Endothelial cell of umbilical vein (primary cell): ENCODE results near the gene XIAP. TPM values are rescaled to one million over a fixed set of nuclear protein-coding genes. Genes with fewer than 3 reads are reported as not detected.

ENCODE experiments used
- BruUV-seq: library from RNA; stranded (reverse); fragments of 400-500 nt; replicated peaks from 2 replicates; lab custom pipeline; 2021; lab: Mats Ljungman, UMichigan
- CTCF ChIA-PET: fragments of 300-600, 350-600 bp; sonication (Branson Sonifier 250); formaldehyde crosslinking; loops from one replicate; lab custom pipeline; 2021; ENCODE audit warnings: antibody characterized with exemption, inconsistent platforms; lab: Charles Lee
- POLR2A ChIA-PET: fragments of 300-600, 350-600 bp; sonication (Branson Sonifier 250); formaldehyde crosslinking; loops from one replicate; lab custom pipeline; 2021; ENCODE audit warnings: antibody characterized with exemption, inconsistent platforms; lab: Charles Lee
- DNase-seq: peaks from one replicate; pipeline ENCODE4 v3.0.0-alpha.2; 2011; ENCODE audit warnings: low read depth, low spot score
- FAIRE-seq: peaks from 2 replicates; lab custom pipeline; 2011; peaks lifted over from hg19 to GRCh38; lab: Jason Lieb, UNC
- H2AFZ ChIP-seq: 2 replicates; pipeline ENCODE4 v1.6.0; 2012; ENCODE audit warnings: low read depth, low read length, control low read depth, inconsistent platforms
- H3K27ac ChIP-seq: 2 replicates; pipeline ENCODE4 v1.5.1; 2011; ENCODE audit warnings: low read depth, mild to moderate bottlenecking, control low read depth, low read length, moderate library complexity; ENCODE audit not compliant: insufficient read depth
- H3K27me3 ChIP-seq, 2 experiments: 2 replicates each; pipeline versions ENCODE4 v1.6.0 to v1.6.1; 2011; ENCODE audit warnings: low read length in 2 of 2, mixed read lengths in 1 of 2; ENCODE audit not compliant: control insufficient read depth in 2 of 2, insufficient read depth in 2 of 2
- H3K36me3 ChIP-seq, 2 experiments: 2 replicates in 1 of 2; 3 replicates in 1 of 2; pipeline ENCODE4 v1.5.1; 2011; ENCODE audit warnings: low read length in 2 of 2, mild to moderate bottlenecking in 1 of 2, moderate library complexity in 1 of 2; ENCODE audit not compliant: control insufficient read depth in 2 of 2, insufficient read depth in 2 of 2; ENCODE audit errors: extremely low read depth in 1 of 2
- H3K4me1 ChIP-seq: 3 replicates; pipeline ENCODE4 v1.5.1; 2011; ENCODE audit warnings: mild to moderate bottlenecking, low read length; ENCODE audit not compliant: control insufficient read depth, insufficient read depth; ENCODE audit errors: extremely low read depth
- H3K4me2 ChIP-seq: 2 replicates; pipeline ENCODE4 v1.6.1; 2011; ENCODE audit warnings: low read length, control low read depth, mixed read lengths; ENCODE audit not compliant: insufficient read depth
- H3K4me3 ChIP-seq, 3 experiments: fragments of 200-600 bp in 1 of 3; sonication (generic), shearing (Covaris generic) in 1 of 3; replicated peaks in 1 of 3; 2 replicates each; pipeline ENCODE4 v1.5.1; 2011 to 2016; ENCODE audit warnings: control low read depth in 3 of 3, low read length in 3 of 3, mild to moderate bottlenecking in 2 of 3, inconsistent platforms in 1 of 3, low read depth in 1 of 3, moderate library complexity in 1 of 3; ENCODE audit not compliant: insufficient read depth in 1 of 3
- H3K79me2 ChIP-seq: 2 replicates; pipeline ENCODE4 v1.6.0; 2012; ENCODE audit warnings: low read length, inconsistent platforms; ENCODE audit not compliant: control insufficient read depth, insufficient read depth
- H3K9ac ChIP-seq: replicated peaks from 2 replicates; pipeline ENCODE3; 2011; ENCODE audit warnings: low read length, control low read depth; ENCODE audit not compliant: insufficient read depth; ENCODE audit errors: extremely low read depth
- H3K9me1 ChIP-seq: replicated peaks from 3 replicates; pipeline ENCODE4 v1.6.0; 2011; ENCODE audit warnings: mild to moderate bottlenecking, low read length; ENCODE audit not compliant: control insufficient read depth, insufficient read depth; ENCODE audit errors: extremely low read depth
- H3K9me3 ChIP-seq: replicated peaks from 2 replicates; pipeline ENCODE4 v1.5.1; 2012; ENCODE audit warnings: low read length, inconsistent platforms; ENCODE audit not compliant: control insufficient read depth, insufficient read depth
- H4K20me1 ChIP-seq: replicated peaks from 2 replicates; pipeline ENCODE3; 2011; ENCODE audit warnings: mild to moderate bottlenecking, low read length; ENCODE audit not compliant: control insufficient read depth, insufficient read depth; ENCODE audit errors: extremely low read depth
- EZH2 ChIP-seq: IDR thresholded peaks from 2 replicates; pipeline ENCODE4 v1.6.1; 2012; ENCODE audit warnings: borderline replicate concordance, low read depth, mild to moderate bottlenecking, moderate library complexity, low read length, inconsistent platforms; ENCODE audit not compliant: severe bottlenecking
- FOS ChIP-seq: IDR thresholded peaks from 2 replicates; pipeline ENCODE4 v1.6.1; 2011; ENCODE audit warnings: mild to moderate bottlenecking, low read length, moderate library complexity, borderline replicate concordance; ENCODE audit not compliant: insufficient read depth
- MYC ChIP-seq: IDR thresholded peaks from one replicate; pipeline ENCODE4 v1.6.1; 2011; ENCODE audit warnings: mild to moderate bottlenecking, low read depth, low read length
- POLR2A ChIP-seq: IDR thresholded peaks from 2 replicates; pipeline ENCODE4 v1.6.1; 2012; ENCODE audit warnings: low read depth, mild to moderate bottlenecking, control low read depth, low read length
- POLR2AphosphoS5 ChIP-seq: IDR thresholded peaks from 2 replicates; pipeline ENCODE4 v1.6.1; 2012; ENCODE audit warnings: low read depth, mild to moderate bottlenecking, control low read depth, low read length, moderate library complexity; ENCODE audit not compliant: insufficient read depth
- dilution Hi-C: fragments of 300-500 bp; cut with MboI; formaldehyde crosslinking; loops from one replicate; pipeline ENCODE4 v1.15.0; 2019; ENCODE audit warnings: low sequenced_read_pairs; ENCODE audit not compliant: extremely low pct_ligation_motif_present
- intact Hi-C: fragments of 100-400 bp; cut with micrococcal nuclease; formaldehyde crosslinking; loops from one replicate; pipeline ENCODE4 v1.10.0; 2022
- polyA plus RNA-seq, 4 experiments: library from polyadenylated mRNA; depleted of rRNA in 3 of 4; stranded (reverse) in 3 of 4; unstranded in 1 of 4; fragments of >200 nt; gene quantifications; 2 replicates each; pipeline versions ENCODE4 v1.2.1 to v1.2.3, GENCODE V29; 2011 to 2012; ENCODE audit warnings: missing spikeins in 1 of 4
- total RNA-seq: library from RNA; stranded (reverse); gene quantifications from 2 replicates; pipeline ENCODE4 v1.2.3, GENCODE V29; 2021
- TF ChIP-seq, protein P1 (sequence below): IDR thresholded peaks from 2 replicates; pipeline ENCODE4 v1.6.1; 2011; ENCODE audit not compliant: insufficient read depth, insufficient read length
- TF ChIP-seq, protein P2 (sequence below), 2 donors: IDR thresholded peaks; 1 replicate in 1 of 2; 2 replicates in 1 of 2; pipeline ENCODE4 v1.5.1; 2011; ENCODE audit warnings: low read length in 2 of 2, mild to moderate bottlenecking in 2 of 2, moderate library complexity in 2 of 2, control low read depth in 1 of 2, inconsistent platforms in 1 of 2, low read depth in 1 of 2; ENCODE audit not compliant: insufficient read depth in 1 of 2; ENCODE audit errors: extremely low read depth in 1 of 2

The XIAP gene
- total and polyA plus RNA-seq, 2 donors (not counting 3 experiments of a cell fraction or from before 2014, with no cell fraction given): 8.1 to 38.3 TPM

DNA sequence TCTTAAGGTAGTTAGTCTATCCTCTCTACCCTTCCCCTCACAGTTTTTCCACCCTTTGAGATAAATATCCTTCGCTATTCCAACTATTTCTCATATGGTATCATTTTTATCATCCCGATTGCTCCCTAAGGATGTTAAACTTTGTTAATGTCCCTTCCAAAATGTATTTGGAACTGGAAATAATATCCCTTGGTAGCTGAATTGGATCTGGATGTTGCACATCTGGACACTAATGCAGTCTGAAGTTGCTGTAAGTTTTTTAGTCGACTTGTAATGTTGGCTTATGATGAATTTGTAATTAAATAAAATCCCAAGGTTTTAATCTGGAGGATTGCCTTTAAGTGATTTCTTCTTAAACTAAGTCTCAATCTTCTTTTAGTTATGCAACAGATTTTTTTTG lies 22.5 kb downstream of the XIAP start:
- intact Hi-C loops: loop anchor here (10.0 kb wide), 1 partner anchor 72 kb away; no protein-coding TSS in a partner anchor
- BruUV-seq: no TSS peak

DNA sequence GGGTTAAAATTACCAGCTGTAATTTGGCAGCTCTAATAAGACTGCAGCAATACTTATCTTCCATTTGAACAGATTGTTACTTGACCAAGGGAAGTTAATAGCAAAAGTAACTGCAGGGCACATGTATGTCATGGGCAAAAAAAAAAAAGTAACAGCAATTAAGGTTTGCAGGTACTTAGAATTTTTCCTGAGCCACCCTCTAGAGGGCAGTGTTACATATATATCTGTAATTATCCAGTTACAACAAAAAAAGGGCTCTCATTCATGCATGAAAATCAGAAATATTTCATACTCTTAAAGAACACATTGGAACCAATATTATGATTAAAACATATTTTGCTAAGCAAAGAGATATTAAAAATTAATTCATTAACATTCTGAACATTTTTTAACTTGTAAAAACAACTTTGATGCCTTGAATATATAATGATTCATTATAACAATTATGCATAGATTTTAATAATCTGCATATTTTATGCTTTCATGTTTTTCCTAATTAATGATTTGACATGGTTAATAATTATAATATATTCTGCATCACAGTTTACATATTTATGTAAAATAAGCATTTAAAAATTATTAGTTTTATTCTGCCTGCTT lies 25.1 kb downstream of the XIAP start:
- DNase-seq (peak; percentile 52), FAIRE-seq (peak; percentile 58)

More for the DNA sequence above, 22.5 kb downstream of the XIAP start:
- H3K27ac ChIP-seq: no peak overlapping the region
- dilution Hi-C loops: no loop called here
- no peaks in the 10 kb centered on the region for H3K27me3 ChIP-seq
- H3K9me1 ChIP-seq: no peaks in the 10 kb centered on the region
- H4K20me1 ChIP-seq: no peaks in the 10 kb centered on the region
- no peak overlapping the region for H3K9ac ChIP-seq
- CTCF ChIA-PET: interaction anchor here (1.7 kb wide), 1 partner anchor 49 kb away, joined by 8 read pairs; no protein-coding TSS in a partner anchor
- TF ChIP-seq EZH2: no peak
- no peak for TF ChIP-seq POLR2A
- TF ChIP-seq MYC: no peak
- no peak for TF ChIP-seq POLR2AphosphoS5
- TF ChIP-seq, protein P1, sequence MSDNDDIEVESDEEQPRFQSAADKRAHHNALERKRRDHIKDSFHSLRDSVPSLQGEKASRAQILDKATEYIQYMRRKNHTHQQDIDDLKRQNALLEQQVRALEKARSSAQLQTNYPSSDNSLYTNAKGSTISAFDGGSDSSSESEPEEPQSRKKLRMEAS: no peak
- peaks cover 13% of the 10 kb centered on the region for H3K79me2 ChIP-seq
- no peak overlapping the region for H3K4me3 ChIP-seq
- peaks cover 2 to 5% of the 10 kb centered on the region in 2 experiments for H3K36me3 ChIP-seq
- peaks cover 9% of the 10 kb centered on the region for H3K4me1 ChIP-seq
- FAIRE-seq (peak; percentile 47), DNase-seq (no peak)
- no peak overlapping the region for H3K4me2 ChIP-seq
- H3K9me3 ChIP-seq: no peaks in the 10 kb centered on the region
- no peak overlapping the region for H2AFZ ChIP-seq
- POLR2A ChIA-PET: no interaction called here

More for the DNA sequence above, 25.1 kb downstream of the XIAP start:
- H3K27me3 ChIP-seq: no peaks in the 10 kb centered on the region
- peaks cover 2 to 5% of the 10 kb centered on the region in 2 experiments for H3K36me3 ChIP-seq
- intact Hi-C loops: loop anchor here (1.0 to 10.0 kb wide), 2 partner anchors 52 to 70 kb away; no protein-coding TSS in a partner anchor
- H4K20me1 ChIP-seq: no peaks in the 10 kb centered on the region
- no peak for TF ChIP-seq MYC
- TF ChIP-seq, protein P2, sequence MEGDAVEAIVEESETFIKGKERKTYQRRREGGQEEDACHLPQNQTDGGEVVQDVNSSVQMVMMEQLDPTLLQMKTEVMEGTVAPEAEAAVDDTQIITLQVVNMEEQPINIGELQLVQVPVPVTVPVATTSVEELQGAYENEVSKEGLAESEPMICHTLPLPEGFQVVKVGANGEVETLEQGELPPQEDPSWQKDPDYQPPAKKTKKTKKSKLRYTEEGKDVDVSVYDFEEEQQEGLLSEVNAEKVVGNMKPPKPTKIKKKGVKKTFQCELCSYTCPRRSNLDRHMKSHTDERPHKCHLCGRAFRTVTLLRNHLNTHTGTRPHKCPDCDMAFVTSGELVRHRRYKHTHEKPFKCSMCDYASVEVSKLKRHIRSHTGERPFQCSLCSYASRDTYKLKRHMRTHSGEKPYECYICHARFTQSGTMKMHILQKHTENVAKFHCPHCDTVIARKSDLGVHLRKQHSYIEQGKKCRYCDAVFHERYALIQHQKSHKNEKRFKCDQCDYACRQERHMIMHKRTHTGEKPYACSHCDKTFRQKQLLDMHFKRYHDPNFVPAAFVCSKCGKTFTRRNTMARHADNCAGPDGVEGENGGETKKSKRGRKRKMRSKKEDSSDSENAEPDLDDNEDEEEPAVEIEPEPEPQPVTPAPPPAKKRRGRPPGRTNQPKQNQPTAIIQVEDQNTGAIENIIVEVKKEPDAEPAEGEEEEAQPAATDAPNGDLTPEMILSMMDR (IDR thresholded peaks at IDR 0.05; ENCODE audit: extremely low read depth in 1 of 2, insufficient read depth in 1 of 2, low read depth in 1 of 2, low read length in 2 of 2): peak; percentile 20 to 25
- no peak for TF ChIP-seq FOS
- POLR2A ChIA-PET: no interaction called here
- no peaks in the 10 kb centered on the region for H3K9me1 ChIP-seq
- CTCF ChIA-PET: interaction anchor here (0.8 to 3.9 kb wide), 3 partner anchors 50 to 132 kb away, joined by 3 to 32 read pairs (median 3); no protein-coding TSS in a partner anchor
- no peak overlapping the region for H3K4me3 ChIP-seq
- H3K9ac ChIP-seq: no peak overlapping the region
- BruUV-seq: no TSS peak
- H2AFZ ChIP-seq: no peak overlapping the region
- dilution Hi-C loops: no loop called here
- no peaks in the 10 kb centered on the region for H3K4me1 ChIP-seq
- no peak overlapping the region for H3K27ac ChIP-seq
- peaks cover 4% of the 10 kb centered on the region for H3K79me2 ChIP-seq
- H3K9me3 ChIP-seq: no peaks in the 10 kb centered on the region
- H3K4me2 ChIP-seq: no peak overlapping the region
